ENCODE data around the gene FAM187B.

FAM187B gene

GRCh38 chr19:35179830-35180229, 48.7 kb downstream of the FAM187B start:
- in situ Hi-C loops (cut with HindIII; ENCODE audit: low pct_ligation_motif_present, low sequenced_read_pairs): no loop called here
- Histone ChIP-seq H3K27ac (no peak overlapping the region), H3K4me3 (ENCODE audit: low read depth, low read length) (no peak overlapping the region), H3K36me3 (replicated peaks) (no peaks in the 10 kb centered on the region), H3K27me3 (replicated peaks) (no peaks in the 10 kb centered on the region)
- TF ChIP-seq CTCF (IDR thresholded peaks at IDR 0.05; ENCODE audit: low read depth, low read length, missing control alignments): no peak
- DNase-seq: no peak

GRCh38 chr19:35178701-35179100, 49.8 kb downstream of the FAM187B start:
- in situ Hi-C loops (cut with HindIII; ENCODE audit: low pct_ligation_motif_present, low sequenced_read_pairs): no loop called here
- no peak for DNase-seq
- no peak for TF ChIP-seq CTCF (IDR thresholded peaks at IDR 0.05; ENCODE audit: low read depth, low read length, missing control alignments)
- no peaks in the 10 kb centered on the region for H3K36me3 ChIP-seq (replicated peaks)
- H3K27me3 ChIP-seq (replicated peaks): no peaks in the 10 kb centered on the region
- no peak overlapping the region for H3K27ac ChIP-seq
- H3K4me3 ChIP-seq (ENCODE audit: low read depth, low read length): no peak overlapping the region

- no peak for DNase-seq
- H3K4me3 ChIP-seq (ENCODE audit: low read depth, low read length): no peak overlapping the region
- TF ChIP-seq CTCF (IDR thresholded peaks at IDR 0.05; ENCODE audit: low read depth, low read length, missing control alignments): no peak
- in situ Hi-C loops (cut with HindIII; ENCODE audit: low pct_ligation_motif_present, low sequenced_read_pairs): no loop called here
- H3K36me3 ChIP-seq (replicated peaks): no peaks in the 10 kb centered on the region
- H3K27ac ChIP-seq: no peak overlapping the region
- H3K27me3 ChIP-seq (replicated peaks): no peaks in the 10 kb centered on the region
Observed at GRCh38 chr19:35177377-35178274, 50.9 kb downstream of the FAM187B start.

GRCh38 chr19:35176181-35176570, 52.4 kb downstream of the FAM187B start:
- H3K27ac ChIP-seq: no peak overlapping the region
- no peaks in the 10 kb centered on the region for H3K27me3 ChIP-seq (replicated peaks)
- no peak for TF ChIP-seq CTCF (IDR thresholded peaks at IDR 0.05; ENCODE audit: low read depth, low read length, missing control alignments)
- no peak for DNase-seq
- H3K4me3 ChIP-seq (ENCODE audit: low read depth, low read length): no peak overlapping the region
- no peaks in the 10 kb centered on the region for H3K36me3 ChIP-seq (replicated peaks)
- in situ Hi-C loops (cut with HindIII; ENCODE audit: low pct_ligation_motif_present, low sequenced_read_pairs): no loop called here
